Stimulated activated CD4-positive, alpha-beta T cell treated with anti-CD3 and anti-CD28 coated beads, Interleukin-12 subunit alpha, Interleukin-12 subunit beta, amount 100 ng/mL, for 24 hours (primary cell): Measurements from ENCODE around the gene C1QTNF1.
"Not testable (repeated sequence)": the region's sequence is repeated elsewhere in the genome, so short reads cannot be mapped to it uniquely, and the experiment has no call there.

Experiments used
- DNase-seq, 2 experiments: peaks; one replicate each; pipeline ENCODE4 v3.0.0-alpha.2; 2020; ENCODE audit warnings: low read depth in 2 of 2

The C1QTNF1 gene

GRCh38 chr17:79005063-79005861, 18.7 kb upstream of the C1QTNF1 start:
- DNase-seq = no peak

GRCh38 chr17:79006046-79006445, 17.9 kb upstream of the C1QTNF1 start:
- DNase-seq = no peak

- no peak for DNase-seq
These were observed 17.0 kb upstream of the C1QTNF1 start for GRCh38 chr17:79006794-79007503.

GRCh38 chr17:79007504-79008381, 16.2 kb upstream of the C1QTNF1 start:
- DNase-seq = no peak

- no peak for DNase-seq
These were observed 15.1 kb upstream of the C1QTNF1 start for GRCh38 chr17:79008666-79009387.

GRCh38 chr17:79009397-79010303, 14.3 kb upstream of the C1QTNF1 start, which contains the start of gene CANT1:
TSS of gene CANT1 (minus strand) at chr17:79009764. CDS start at chr17:78997622, 12,142 bp downstream.
- DNase-seq = peak; percentile 64 to 70

GRCh38 chr17:79010304-79010646, 13.7 kb upstream of the C1QTNF1 start:
- DNase-seq = no peak

- DNase-seq = no peak
These were observed 12.4 kb upstream of the C1QTNF1 start for GRCh38 chr17:79011451-79012147.

- DNase-seq = no peak
These were observed 11.3 kb upstream of the C1QTNF1 start for GRCh38 chr17:79012563-79013134.

GRCh38 chr17:79014158-79014758, 9.7 kb upstream of the C1QTNF1 start:
- DNase-seq = no peak

- DNase-seq = no peak
These were observed 6.2 kb upstream of the C1QTNF1 start for GRCh38 chr17:79017546-79018369.

- DNase-seq = no peak
These were observed 5.6 kb upstream of the C1QTNF1 start for GRCh38 chr17:79018370-79018695.

GRCh38 chr17:79019261-79019631, 4.7 kb upstream of the C1QTNF1 start:
- no peak for DNase-seq

GRCh38 chr17:79019632-79020584, 4.1 kb upstream of the C1QTNF1 start:
- DNase-seq = no peak

- no peak for DNase-seq
These were observed 3.2 kb upstream of the C1QTNF1 start for GRCh38 chr17:79020631-79021301.

GRCh38 chr17:79021929-79022328, 2.0 kb upstream of the C1QTNF1 start:
- not testable (repeated sequence) for DNase-seq
